Jurkat, Clone E6-1 (cell line): ENCODE measurements around the gene CD55.
"Not testable (repeated sequence)": the region's sequence is repeated elsewhere in the genome, so short reads cannot be mapped to it uniquely, and the experiment has no call there.

Experiments
- DNase-seq: peaks from one replicate; pipeline ENCODE4 v3.0.0-alpha.2; 2011; ENCODE audit warnings: low read depth, low spot score
- H3K4me3 ChIP-seq: 2 replicates; pipeline ENCODE4 v1.5.1; 2011; ENCODE audit warnings: mild to moderate bottlenecking, low read length, control low read depth, moderate library complexity

The CD55 gene

DNA sequence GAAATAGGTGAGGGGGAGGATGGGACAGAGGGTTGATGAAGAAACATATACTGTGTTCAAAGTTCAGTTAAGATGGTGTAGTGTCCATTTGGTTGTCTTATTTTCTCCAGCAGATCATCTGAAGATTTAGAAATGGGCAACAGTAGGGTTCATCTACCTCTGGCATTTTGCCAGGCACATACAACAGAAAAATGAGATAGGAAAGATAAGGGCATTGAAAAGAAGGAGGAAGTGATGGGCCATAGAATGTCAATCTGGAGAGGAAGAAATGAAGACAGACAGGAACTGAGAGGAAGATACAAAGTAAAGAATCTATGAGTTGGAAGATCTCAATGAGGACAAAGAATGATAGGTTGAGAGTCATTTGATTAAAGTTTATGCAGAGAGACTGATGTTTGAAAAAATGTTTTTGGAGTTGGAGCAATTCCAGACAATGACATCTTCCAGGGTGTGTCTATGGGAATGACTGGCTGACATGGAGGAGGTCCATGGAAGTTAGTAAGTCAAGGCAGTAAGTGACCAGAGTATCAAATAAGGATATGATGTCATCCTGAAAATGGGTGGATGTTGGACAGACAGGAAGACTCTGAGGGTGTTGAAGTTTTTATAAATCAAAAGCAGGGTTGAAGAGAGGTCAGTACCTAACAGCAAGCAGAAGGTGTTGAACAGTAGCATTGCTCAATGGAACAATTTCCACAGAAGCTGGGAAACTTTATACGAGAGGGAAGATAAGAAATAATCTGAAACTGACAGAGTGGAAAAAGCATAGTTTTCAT is 18.7 kb upstream of the CD55 start:
- no peak overlapping the region for H3K4me3 ChIP-seq
- no peak for DNase-seq

DNA sequence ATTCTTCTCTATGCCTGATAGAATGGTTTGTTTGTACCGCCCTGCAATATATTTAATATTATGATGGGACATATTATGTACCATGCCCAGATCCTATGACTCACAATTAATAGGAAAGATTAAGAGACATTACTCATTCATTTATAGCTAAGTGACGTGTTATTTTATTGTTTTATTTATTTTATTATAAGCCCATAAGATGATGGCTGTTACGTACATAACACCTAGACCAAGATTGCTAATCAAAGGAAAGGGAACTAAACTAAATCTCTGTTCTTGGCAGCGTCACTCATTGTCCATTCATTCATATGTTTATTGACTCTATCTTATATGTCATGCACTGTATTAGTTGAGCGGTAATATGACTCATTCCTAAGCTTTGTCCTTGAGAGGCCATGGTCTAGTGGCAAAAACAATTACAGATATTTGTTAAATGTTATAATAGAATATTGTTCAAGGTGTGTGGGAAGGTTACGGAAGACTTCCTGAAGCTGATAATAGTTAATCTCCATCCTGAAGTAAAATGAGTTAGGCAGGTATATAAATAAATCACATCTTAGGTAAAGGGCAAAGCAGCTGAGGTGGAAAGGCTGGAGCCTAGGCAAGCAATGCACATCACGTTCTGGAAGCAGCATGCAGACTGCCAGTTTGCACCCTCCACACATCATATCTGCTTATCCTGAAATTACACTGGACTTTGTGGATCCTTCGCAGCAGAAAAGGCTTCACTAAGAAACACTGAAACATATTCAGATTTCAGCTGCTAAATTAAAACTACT is 16.6 kb upstream of the CD55 start:
- no peak for DNase-seq
- H3K4me3 ChIP-seq = no peak overlapping the region

DNA sequence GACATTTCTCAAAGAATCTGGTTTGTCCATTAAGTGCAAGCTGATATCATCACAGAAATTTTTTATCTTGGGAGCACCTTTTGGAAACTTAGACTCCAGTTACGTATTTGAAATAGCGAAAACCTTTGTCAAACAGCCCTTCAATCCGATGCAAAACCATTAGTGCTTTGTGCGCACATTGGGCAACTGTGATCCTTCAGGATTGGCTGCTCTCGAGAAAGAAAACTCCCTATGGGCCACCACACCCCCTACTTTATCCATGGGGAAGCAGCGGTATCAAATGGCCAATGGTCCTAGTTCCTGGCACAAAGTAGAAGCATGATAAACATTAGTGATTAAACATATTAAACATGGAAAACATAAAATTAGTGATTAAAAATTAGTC is 16.0 kb upstream of the CD55 start:
- no peak overlapping the region for H3K4me3 ChIP-seq
- no peak for DNase-seq

DNA sequence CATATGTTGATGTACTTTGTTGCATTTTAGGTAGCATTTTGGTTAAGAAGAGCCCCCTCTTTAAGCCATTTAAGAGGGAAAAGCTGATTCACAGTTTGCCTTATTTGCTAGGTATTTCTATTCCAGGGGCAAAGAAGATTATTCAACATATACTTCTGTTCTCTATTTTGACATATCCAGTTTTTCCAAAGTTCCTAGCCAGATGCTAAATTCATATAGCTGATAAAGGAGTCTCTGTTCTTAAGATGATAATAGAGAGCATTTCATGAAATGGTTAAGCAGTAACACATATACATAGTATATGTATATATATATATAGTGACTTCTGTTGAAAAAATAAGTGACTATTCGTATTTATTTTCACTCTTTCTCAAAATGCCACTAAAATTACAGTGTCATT is 15.5 kb upstream of the CD55 start:
- DNase-seq = no peak
- no peak overlapping the region for H3K4me3 ChIP-seq

DNA sequence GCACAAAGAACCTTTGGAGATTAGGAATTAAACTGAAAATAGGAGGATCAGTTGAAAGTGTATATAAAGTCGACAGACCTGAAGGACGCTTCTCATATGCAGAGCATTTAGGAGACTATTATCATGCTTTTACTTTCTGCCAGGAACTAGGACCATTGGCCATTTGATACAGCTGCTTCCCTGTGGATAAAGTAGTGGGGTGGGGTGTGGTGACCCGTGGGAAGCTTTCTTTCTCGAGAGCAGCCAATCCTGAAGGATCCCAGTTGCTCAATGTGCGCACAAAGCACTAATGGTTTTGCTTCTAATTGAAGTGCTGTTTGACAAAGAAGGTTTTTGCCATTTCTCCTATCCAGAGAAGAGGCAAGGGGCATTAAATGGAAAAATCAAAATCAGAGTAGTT is 14.9 kb upstream of the CD55 start:
- no peak for DNase-seq
- H3K4me3 ChIP-seq = no peak overlapping the region

DNA sequence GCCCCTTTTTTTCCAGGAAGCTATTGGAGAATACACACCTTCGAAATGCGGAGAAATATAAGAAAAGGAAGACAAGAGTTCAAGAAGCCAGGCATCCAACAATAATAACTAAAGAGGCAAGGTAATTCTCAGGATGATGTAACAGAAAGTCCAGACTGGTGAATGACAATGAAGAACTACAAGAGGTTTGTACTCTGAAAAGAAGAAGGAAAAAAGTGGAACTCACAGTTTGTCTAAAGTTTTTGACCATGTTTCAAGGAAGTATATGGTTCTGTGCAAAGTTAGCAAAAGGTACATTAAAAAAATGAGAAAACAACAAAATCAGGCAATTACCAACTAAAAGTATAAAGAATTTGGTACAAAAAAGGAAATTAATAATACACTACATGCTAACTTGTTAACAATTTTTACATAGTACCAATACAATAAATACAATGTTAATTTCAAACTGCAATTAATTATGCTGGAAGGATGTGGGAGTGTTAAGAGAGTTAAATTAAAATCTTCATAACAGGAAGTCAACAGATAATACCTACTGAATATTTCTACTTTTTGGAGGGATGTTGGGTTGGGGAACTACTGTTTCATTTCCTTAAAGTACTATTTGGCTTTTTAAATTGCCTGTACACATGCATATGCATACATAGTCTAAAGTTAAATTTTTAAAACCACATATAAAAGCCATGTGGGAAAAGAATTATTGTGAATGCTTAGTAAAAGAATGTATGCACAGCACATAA is 12.9 kb upstream of the CD55 start:
- DNase-seq = no peak
- no peak overlapping the region for H3K4me3 ChIP-seq

DNA sequence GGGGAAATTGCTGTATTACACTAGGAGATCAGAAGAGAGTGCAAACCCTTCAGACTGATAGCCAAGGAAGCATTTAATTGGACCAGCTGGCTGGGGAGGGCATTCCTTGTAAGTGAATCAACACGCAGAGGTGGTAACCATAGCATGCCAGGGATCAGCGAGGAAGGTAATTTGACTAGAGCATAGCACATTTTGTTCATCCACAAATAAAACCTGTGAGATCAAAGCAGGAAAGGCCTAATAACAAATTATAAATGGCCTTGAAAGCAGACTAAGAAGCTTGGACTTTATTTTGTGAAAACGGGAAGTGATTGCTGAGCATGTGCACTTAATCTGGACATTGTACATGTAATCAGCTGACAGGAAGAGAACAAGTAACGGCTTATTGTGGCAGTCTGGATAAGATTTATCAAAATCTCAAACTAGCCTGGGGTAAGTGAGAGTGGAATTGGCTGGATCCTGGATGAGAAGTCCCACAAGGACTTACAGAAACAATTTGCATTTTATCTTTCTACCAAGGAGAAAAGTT is 11.7 kb upstream of the CD55 start:
- DNase-seq = no peak
- no peak overlapping the region for H3K4me3 ChIP-seq

DNA sequence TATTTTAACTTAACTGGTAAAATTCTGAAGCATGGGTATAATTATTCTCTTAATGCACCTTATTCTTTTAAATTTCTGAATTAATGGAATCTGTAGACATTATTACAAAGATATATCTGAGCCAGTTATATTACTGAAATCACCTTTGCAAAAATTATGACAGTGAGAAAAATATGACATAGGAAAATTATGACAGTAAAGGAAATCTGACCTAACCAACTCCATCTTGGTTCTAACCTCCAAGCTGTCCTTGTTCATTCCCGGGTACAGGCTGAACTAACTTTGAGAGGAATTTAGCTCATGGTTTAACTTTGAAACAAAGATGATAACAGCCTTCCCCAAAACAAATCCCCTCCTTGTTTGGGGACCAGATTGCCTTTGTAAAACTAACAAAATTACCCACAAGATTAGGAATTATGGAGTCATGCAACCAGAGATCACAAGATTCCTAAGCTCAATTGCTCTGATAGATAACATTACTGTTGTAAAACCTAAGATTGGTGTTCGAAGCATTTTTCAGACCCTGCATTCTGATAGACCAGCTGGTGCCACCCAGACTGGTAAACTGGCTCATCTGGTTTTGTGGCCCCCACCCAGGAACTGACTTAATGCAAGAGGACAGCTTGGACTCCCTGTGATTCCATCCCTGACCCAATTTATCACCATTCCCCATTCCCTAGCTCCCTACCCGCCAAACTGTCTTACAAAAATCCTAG is 9.4 kb upstream of the CD55 start:
- DNase-seq = no peak
- H3K4me3 ChIP-seq = no peak overlapping the region

DNA sequence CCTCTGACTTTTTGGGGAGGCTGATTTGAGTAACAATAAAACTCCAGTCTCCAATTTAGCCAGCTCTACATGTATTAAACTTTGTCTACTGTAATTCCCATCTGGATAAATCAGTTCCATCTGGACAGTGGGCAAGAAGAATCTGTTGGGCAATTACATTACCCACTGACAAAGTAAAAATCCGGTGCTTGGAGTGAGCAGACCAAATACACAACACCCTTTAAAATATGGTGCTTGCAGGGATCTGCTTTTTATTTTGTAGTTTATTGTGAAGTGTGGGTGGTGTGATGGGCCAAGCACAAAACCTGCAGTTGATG is 8.9 kb upstream of the CD55 start:
- no peak overlapping the region for H3K4me3 ChIP-seq
- no peak for DNase-seq

DNA sequence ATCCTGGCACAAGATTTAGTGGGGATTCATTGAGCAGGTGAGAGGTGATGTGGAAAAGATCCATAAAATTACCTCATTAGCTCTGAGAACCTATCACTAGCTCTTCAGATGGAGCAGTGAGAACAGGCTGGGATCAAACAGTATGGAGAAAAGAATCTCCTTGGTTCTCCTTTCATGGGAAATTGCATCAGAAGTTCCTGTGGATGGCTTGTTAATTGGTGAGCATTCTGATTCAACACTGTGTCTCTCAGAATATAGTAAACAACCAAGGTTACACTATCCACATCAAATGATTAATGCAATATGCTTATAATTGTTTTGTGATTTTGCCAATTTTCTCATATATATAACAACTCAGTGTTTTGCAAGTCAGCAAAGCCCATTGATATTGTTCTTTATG is 8.3 kb upstream of the CD55 start:
- no peak for DNase-seq

DNA sequence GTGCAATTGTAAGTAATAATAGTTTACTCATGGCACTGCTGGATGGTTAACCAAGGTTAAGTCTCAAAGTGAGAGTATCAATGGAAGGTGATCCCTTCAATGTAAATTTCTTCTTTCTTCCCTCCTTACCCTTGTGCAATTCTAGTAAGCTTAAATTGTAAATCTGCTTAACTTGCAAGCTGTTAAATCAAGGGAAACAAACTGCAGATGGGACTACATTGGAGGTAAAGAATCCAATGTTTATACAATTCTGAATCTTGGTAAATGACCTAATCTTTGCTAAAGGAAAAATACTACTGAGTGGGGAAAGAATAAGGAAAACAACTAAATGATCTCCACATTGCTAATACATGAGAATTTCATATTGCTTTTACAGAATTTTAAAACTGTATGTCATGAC is 6.7 kb upstream of the CD55 start:
- no peak for DNase-seq
- H3K4me3 ChIP-seq = no peak overlapping the region

More for the DNA sequence above, 8.3 kb upstream of the CD55 start:
- H3K4me3 ChIP-seq = no peak overlapping the region

DNA sequence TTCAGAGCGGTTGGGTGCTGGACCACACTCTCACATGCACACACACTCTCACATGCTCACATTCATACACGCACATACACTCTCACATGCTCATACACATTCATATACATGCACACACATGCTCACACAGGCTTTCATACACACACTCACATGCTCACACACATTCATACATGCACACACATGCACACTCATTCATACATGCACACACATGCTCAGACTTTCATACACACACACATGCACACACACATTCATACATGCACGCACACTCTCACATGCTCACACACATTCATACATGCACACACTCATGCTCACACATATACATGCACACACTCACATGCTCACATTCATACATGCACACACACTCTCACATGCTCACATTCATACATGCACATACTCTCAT is 6.0 kb upstream of the CD55 start:
- no peak overlapping the region for H3K4me3 ChIP-seq

DNA sequence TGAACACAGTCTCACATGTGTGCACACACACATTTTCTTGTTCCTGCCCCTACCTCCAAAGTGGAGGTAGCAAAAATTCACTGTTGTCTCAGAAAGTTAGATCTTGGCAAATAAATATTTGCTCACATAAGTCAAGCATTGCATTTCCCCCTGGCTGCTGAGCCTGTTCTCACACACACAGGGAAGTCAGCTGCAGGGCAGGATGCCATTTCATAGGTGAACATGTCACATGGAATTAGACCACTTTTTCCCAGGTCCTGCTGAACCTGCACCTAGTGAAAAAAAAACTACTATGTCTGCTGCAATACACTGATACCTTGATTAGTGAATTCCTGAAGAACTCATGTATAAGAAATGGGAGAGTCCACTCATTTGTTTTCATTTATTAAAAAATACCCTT is 5.3 kb upstream of the CD55 start:
- no peak for DNase-seq
- no peak overlapping the region for H3K4me3 ChIP-seq

More for the DNA sequence above, 6.0 kb upstream of the CD55 start:
- DNase-seq = no peak

DNA sequence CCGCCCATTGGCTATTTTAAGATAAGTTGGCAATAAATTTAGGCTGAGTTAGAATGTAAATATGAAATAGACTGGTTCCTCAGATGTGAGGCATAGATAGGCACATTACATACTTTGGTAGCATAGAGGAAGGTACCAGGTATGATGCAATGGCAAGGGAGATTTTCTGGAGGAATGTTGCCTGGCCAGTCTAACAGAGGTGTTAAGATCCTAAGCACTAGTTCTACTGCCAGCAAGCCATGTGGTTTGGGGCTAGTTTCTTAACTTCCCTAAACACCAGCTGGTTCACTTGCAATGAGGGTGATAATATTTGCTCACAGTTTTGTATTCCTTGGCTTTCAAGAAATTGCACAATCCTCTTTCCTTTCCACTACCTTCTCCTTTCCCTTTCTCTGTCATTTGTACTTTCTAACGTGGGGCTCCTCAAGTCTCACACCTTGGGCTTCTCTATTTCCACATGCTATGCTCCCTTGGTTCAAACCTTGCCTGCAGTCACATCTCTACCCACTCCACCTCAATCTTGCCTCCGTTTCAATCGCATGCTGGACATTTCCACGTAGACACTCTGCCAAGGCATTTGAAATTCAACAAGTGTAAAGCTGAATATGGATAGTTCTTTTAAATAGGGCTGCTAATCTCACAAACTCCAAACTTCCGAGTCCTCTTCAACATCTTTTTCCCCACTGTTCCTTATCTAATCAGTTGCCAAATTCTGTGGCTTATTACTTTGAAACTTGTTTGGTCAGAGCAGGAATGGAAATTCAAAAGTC is 4.7 kb upstream of the CD55 start:
- no peak for DNase-seq
- no peak overlapping the region for H3K4me3 ChIP-seq

DNA sequence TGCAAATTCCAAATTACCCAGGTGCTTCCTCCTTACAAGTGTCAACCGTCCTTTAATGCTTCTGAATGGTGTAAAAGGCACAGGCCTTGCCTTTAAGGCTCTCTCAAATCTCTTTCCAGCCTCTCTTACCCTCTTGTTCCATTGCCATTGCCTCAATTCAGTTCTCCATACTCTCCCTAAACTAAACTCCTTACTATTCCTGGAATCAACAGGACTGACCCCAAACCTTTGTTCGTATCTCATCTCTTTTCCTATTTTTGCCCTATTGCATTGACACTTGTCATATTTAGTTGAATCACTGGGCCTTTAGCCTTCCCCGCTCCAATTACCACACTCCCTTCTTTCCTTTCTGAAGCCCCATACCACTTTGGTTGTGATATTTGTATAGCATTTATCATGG is 3.9 kb upstream of the CD55 start:
- DNase-seq = no peak
- no peak overlapping the region for H3K4me3 ChIP-seq

DNA sequence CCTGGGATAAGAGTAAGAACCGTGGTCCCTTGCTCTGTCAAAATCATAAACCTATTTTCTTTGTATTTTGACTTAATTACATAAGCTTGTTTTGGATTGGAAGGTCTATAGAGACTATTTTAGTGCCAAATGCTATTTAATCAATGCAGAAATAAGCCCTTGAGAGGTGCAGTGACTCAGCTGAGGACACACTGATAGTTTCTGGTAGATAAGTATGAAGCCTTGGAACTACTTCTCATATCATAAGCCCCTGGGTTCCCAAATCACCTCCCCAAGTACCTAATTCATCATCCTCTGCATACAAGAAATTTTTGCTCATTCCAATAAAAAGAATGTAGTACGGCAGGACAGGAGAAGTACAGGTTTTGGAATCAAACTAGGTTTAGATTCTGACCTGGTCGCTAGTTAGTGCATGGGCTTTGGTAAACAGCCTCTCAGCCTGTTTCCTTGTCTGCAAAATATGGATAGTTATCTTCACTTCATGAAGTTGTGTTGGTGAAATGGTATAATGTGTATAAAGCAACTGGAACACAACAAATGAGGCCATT is 3.3 kb upstream of the CD55 start:
- no peak overlapping the region for H3K4me3 ChIP-seq
- DNase-seq = no peak

DNA sequence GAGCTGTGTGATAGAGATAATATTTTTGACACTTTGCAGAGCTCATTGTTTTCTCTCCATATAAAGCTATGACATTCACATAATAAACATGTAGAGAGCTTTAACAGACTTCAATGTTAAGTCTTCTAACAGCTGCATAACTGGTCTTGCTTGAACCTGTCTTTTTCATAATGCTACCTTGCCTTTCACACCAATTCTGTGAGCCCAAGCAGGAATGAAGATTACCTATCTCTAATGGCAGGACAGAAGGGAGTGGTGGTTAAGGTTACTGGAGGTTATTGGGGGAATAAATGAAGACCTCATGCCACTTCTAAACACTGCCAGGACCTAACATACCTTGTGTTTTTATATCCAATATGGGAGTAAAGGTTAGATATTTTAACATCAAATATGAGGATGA is 2.3 kb upstream of the CD55 start:
- H3K4me3 ChIP-seq = no peak overlapping the region
- no peak for DNase-seq

DNA sequence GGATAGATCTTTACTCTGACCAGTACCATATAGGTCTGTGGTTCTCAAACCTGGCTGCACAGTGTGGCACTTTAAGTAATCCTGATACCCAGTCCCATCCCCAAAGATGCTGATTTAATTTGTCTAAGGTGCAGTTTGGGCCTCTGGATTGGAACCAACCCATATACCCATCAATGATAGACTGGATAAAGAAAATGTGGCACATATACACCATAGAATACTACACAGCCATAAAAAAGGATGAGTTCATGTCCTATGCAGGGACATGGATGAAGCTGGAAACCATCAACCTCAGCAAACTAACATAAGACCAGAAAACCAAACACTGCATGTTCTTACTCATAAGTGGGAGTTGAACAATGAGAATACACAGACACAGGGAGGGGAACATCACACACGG is 1.4 kb upstream of the CD55 start:
- not testable (repeated sequence) for DNase-seq, H3K4me3 ChIP-seq
